Lower lobe of right lung (tissue), 2 donors: ENCODE results near the gene DRC1. TPM values are rescaled to one million over a fixed set of nuclear protein-coding genes. Genes with fewer than 3 reads are reported as not detected.

Source experiments
- ATAC-seq, 2 donors: fragments of 200-7000 bp; cut with Tn5 transposase; one replicate each; pipeline ENCODE4 v1.9.1; 2020 to 2022; ENCODE audit warnings: mild to moderate bottlenecking in 2 of 2, moderate library complexity in 2 of 2
- DNase-seq: peaks from one replicate; pipeline ENCODE4 v3.0.0-alpha.2; 2020
- H3K27ac ChIP-seq: fragments of 200-600 bp; one replicate; pipeline ENCODE4 v1.8.0; 2022
- H3K27me3 ChIP-seq: fragments of 200-600 bp; one replicate; pipeline ENCODE4 v1.8.0; 2022; ENCODE audit warnings: low read depth
- H3K36me3 ChIP-seq: fragments of 200-600 bp; one replicate; pipeline ENCODE4 v1.8.0; 2022; ENCODE audit warnings: mild to moderate bottlenecking
- H3K4me1 ChIP-seq: fragments of 200-600 bp; one replicate; pipeline ENCODE4 v1.8.0; 2022
- H3K4me3 ChIP-seq: fragments of 200-600 bp; one replicate; pipeline ENCODE4 v1.8.0; 2022; ENCODE audit warnings: mild to moderate bottlenecking
- H3K9me3 ChIP-seq: fragments of 200-600 bp; one replicate; pipeline ENCODE4 v1.8.0; 2022
- intact Hi-C: fragments of 100-400 bp; cut with DNase I; formaldehyde crosslinking; loops from one replicate; pipeline ENCODE4 v1.11.0; 2022
- total RNA-seq: library from RNA; stranded (reverse); fragmentation: NEBNext Ultra II Directional; extraction: Animal tissue kit (Norgen Biotek cat#: 25700); gene quantifications from one replicate; pipeline ENCODE4 v1.2.1, GENCODE V29; 2021
- TF ChIP-seq, protein P1 (sequence below): fragments of 200-600 bp; IDR thresholded peaks from one replicate; pipeline ENCODE4 v1.8.0; 2022; ENCODE audit warnings: antibody characterized with exemption, mild to moderate bottlenecking
- donor health status: DM: no; HTN: yes; CAD: no; lungs with severe emphysema.

Gene DRC1
- total RNA-seq, 1 donor from 2014 or later: 6.8 TPM

DNA sequence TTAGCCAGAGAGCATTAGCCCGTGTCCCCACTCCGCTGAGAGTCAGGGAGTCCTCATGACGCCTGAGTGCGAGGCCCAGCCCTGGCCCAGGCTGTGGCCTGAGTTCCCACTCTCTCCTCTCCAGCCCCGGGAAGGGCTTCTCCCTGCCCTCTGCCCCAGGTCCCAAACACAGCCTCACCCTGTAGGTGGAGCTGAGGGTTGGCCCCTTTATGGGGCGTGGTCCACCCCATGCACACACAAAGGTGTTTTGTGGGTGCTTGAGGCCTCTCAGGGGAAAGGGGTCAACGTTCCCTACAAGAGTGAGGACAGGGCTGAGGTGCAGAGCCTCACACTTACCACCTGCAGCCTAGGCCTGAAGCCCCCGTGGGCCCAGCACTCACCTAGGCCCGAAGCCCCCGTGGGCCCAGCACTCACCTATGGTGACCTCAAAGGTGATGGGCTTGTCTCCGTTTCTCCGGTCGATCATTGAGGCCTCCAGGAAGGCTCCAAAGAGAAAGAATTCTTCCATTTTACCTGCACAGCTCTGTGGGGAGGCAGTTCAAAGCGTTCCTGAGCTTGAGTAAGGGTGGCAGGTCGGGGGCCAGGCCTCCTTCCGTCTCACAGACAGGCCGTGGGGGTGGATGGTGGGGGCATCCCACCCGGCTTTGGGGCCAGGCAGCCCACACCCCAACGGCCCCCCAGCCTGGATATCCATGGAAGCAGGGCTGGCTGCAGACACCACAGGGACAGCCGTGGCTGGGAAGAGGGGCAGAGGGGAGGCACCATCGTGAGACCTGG lies 78.3 kb downstream of the DRC1 start:
- intact Hi-C loops: no loop called here
- TF ChIP-seq, protein P1, sequence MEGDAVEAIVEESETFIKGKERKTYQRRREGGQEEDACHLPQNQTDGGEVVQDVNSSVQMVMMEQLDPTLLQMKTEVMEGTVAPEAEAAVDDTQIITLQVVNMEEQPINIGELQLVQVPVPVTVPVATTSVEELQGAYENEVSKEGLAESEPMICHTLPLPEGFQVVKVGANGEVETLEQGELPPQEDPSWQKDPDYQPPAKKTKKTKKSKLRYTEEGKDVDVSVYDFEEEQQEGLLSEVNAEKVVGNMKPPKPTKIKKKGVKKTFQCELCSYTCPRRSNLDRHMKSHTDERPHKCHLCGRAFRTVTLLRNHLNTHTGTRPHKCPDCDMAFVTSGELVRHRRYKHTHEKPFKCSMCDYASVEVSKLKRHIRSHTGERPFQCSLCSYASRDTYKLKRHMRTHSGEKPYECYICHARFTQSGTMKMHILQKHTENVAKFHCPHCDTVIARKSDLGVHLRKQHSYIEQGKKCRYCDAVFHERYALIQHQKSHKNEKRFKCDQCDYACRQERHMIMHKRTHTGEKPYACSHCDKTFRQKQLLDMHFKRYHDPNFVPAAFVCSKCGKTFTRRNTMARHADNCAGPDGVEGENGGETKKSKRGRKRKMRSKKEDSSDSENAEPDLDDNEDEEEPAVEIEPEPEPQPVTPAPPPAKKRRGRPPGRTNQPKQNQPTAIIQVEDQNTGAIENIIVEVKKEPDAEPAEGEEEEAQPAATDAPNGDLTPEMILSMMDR: no peak
- DNase-seq: no peak

DNA sequence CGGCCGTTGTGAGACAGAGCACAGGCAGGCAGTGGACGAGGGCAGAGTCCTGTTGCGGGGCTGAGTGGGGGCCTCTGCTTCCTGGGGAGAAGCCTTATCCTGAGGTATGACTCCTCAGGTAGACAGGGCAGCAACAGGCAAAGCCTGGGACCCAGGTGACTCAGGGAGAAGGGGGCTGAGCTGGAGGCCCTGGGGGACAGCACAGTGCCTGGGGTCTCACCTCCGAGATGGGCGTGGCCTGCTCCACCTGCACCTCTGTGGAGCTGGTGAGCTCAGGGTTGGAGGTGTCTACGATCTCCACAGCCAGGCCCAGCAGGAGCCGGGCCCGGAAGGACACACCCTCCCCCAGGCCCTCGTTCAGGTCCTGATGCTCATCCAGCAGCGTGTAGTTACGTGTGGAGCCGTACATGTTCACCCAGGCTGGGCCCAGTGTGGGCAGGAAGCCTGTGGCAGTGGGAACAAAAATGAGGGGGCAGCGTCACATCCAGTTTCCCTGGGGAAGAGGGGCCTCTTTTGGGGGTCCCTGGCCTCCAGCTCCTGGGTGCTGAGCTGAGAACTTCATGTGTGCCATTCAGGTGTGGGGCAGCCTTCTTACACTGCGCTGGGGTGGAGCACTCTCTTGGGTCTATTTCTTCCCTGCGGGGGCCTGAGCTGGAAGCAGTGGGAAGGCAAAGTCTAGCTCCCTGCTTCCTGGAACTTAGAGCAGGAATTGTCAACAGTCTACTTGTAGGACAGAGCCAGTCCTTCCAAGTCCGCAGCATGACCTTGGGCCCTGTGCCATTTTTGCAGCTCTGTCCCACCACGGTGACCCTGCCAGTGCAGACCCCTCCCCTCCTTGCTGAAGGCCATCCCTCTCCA lies 79.1 kb downstream of the DRC1 start:
- intact Hi-C loops: no loop called here
- ATAC-seq (no peak), DNase-seq (no peak)
- H3K27ac ChIP-seq: no peak overlapping the region
- TF ChIP-seq, protein P1: no peak
- no peaks in the 10 kb centered on the region for H3K27me3 ChIP-seq
- H3K4me1 ChIP-seq: no peaks in the 10 kb centered on the region
- H3K36me3 ChIP-seq: no peaks in the 10 kb centered on the region
- no peaks in the 10 kb centered on the region for H3K9me3 ChIP-seq
- H3K4me3 ChIP-seq: no peak overlapping the region

More for the DNA sequence above, 78.3 kb downstream of the DRC1 start:
- Histone ChIP-seq H3K4me1 (no peaks in the 10 kb centered on the region), H3K36me3 (no peaks in the 10 kb centered on the region), H3K27me3 (no peaks in the 10 kb centered on the region), H3K9me3 (no peaks in the 10 kb centered on the region), H3K27ac (no peak overlapping the region), H3K4me3 (no peak overlapping the region)
- no peak for ATAC-seq

DNA sequence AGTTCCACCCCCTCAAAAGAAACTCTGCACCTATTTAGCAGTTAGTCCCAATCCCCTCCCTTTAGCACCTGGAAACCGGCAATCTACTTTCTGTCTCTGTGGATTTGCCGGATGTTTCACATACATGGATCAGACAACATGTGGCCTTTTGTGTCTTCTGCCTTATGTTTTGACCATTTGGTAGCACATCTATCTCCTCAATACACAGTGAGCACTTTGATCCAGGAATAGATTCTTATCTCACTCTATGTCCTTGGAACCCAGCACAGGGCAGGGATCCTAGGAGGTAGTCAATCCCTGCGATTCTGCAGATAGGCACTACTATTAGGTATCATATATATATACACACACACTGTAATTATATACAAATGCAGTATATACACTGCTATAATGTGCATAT lies 80.0 kb downstream of the DRC1 start:
- no peaks in the 10 kb centered on the region for H3K4me1 ChIP-seq
- no peaks in the 10 kb centered on the region for H3K9me3 ChIP-seq
- TF ChIP-seq, protein P1: no peak
- no peak overlapping the region for H3K4me3 ChIP-seq
- H3K27me3 ChIP-seq: no peaks in the 10 kb centered on the region
- no peak for DNase-seq
- no peak for ATAC-seq
- H3K36me3 ChIP-seq: no peaks in the 10 kb centered on the region
- intact Hi-C loops: no loop called here
- H3K27ac ChIP-seq: no peak overlapping the region

DNA sequence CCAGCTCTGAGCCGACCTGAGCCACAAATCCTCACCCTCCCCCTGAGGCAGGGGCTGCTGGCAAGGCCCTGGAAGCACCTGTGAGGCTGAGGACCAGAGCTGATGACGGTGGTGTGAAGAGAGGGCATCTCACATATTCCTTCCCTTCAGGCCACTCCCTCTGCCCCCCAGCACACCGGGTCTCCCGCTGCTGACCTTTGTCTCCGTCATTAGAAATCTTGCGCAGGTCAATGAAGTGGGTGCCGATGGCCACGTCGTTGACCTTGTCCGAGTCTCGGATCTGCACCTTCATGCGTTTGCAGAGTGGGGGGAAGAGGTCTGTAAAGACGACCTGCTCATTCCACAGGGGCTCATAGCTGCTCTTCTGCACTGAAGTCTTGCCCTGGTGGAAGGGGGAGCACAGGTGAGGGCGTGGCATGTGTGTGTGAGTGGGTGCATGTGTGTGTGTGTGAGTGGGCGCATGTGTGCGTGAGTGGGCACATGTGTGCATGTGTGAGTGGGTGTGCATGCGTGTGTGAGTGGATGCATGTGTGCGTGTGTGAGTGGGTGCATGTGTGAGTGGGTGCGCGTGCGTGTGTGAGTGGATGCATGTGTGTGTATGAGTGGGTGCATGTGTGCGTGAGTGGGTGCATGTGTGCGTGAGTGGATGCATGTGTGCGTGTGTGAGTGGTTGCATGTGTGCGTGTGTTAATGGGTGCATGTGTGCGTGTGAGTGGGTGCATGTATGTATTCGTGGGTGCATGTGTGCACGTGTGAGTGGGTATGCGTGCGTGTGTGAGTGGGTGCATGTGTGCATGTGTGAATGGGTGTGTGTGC lies 80.7 kb downstream of the DRC1 start:
- no peaks in the 10 kb centered on the region for H3K9me3 ChIP-seq
- ATAC-seq (no peak), DNase-seq (no peak)
- intact Hi-C loops: no loop called here
- H3K4me3 ChIP-seq: no peak overlapping the region
- TF ChIP-seq, protein P1: no peak
- H3K36me3 ChIP-seq: no peaks in the 10 kb centered on the region
- H3K27me3 ChIP-seq: no peaks in the 10 kb centered on the region
- no peak overlapping the region for H3K27ac ChIP-seq
- no peaks in the 10 kb centered on the region for H3K4me1 ChIP-seq

DNA sequence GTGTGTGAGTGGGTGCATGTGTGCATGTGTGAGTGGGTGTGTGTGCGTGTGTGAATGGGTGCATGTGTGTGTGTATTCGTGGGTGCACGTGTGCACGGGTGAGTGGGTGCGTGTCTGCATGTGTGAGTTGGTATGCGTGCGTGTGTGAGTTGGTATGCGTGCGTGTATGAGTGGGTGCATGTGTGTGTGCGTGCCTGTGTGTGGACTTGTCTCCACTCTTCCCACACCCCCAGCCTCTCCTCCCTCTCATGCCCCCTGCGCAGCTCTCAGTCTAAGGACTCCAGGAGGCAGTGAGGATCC lies 81.3 kb downstream of the DRC1 start:
- Histone ChIP-seq H3K36me3 (no peaks in the 10 kb centered on the region), H3K9me3 (no peaks in the 10 kb centered on the region), H3K27me3 (no peaks in the 10 kb centered on the region), H3K27ac (no peak overlapping the region), H3K4me3 (no peak overlapping the region), H3K4me1 (no peaks in the 10 kb centered on the region)
- intact Hi-C loops: no loop called here
- TF ChIP-seq, protein P1: no peak
- DNase-seq (no peak), ATAC-seq (no peak)
